HG03354 (cell line): Measurements from ENCODE around the gene LEMD1.

Source experiments
- ATAC-seq: cut with Tn5 transposase; IDR thresholded peaks from one replicate; pipeline ENCODE4 v1.9.1; 2021; ENCODE audit warnings: mild to moderate bottlenecking; ENCODE audit not compliant: unreplicated experiment, poor library complexity, severe bottlenecking

The LEMD1 gene, protein sequence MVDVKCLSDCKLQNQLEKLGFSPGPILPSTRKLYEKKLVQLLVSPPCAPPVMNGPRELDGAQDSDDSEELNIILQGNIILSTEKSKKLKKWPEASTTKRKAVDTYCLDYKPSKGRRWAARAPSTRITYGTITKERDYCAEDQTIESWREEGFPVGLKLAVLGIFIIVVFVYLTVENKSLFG

DNA sequence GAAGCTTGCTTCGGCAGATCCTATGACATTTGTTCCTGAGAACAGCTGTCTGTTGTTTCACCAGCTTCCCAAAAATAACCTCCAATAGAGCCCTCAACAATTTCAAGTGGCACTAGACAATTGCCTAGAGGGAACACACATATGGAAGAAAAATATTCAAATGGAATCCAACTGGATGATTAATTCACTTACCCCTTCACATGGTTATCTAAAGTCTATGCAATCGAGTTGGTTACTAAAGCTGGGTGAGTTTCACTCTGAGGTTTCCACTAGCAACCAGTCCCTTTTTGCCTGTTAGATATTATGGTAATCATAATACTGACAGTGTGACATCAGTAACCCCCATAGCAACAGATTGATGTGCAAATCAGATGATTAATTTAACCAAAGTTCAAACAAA, at the start of gene LEMD1:
Gene LEMD1, minus strand, starts transcription at position 259 of the 400 bp plus-strand sequence. CDS start 1,520 bp downstream, outside the sequence.
- ATAC-seq: no peak

DNA sequence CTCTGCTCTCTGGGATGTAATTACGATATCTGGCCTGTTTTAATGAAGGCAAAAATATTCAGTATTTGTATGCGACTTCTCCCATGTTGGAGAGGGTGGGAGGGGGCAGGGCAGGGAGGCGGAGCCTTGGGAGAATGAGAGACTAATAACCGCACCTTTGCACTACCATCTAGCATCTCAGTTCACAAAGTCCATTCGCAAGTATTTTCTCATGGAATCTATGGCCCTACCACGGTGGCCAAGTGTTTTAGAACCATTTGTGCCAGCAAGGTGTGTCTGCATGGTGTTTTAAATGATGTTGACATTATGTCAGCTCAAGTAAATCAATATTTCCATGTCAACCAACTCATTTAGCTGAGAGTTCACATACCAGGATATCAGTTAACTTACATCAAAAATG, 48.3 kb upstream of the LEMD1 start:
- ATAC-seq: no peak

DNA sequence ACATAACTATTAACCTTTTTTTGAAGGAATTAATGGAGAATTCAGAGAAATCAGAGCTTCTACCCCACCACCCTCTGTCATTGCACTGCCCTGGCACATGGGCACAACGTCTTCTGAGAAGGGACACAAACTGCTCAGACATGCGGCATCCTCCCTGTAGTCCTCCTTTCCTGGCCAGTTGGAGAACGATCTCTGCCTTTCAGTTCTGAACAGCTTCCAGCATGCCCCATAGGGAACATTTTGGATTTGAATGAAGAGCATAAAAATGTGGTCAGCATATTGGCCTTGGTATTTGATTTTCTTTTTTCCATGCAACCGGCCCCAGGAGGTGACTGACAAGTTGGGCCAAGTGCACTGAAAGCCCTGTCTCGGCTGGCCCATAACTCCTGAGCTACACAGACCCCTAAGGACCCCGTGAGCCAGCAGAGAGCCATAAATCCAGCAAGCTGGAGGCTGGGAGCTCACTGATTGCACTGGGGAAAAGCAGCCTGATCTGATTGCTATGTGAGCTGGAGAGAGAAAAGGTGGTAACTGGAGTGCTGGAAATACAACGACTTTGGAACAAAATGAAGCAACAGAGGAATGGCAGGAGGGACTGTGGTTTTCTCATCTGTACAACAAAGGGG, 44.9 kb upstream of the LEMD1 start:
- no peak for ATAC-seq

DNA sequence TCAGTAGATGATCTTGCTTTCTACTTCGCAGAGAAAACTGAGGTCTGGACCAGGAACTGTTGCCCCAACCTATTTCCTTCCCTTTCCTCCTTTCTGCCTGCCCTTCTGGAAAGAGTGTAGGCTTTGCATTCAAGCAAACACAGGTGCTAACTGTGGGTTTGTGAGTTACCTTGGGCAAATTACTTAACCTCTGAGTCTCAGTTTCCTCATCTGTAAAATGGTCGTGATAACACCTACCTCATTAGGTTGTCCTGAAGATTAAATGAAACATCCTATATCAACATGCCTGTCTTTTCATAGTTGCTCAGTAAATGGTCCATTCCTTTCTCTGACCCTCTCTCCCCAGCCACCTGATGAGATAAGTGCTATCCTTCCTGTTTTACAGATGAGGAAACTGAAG, 43.5 kb upstream of the LEMD1 start:
- ATAC-seq: no peak

DNA sequence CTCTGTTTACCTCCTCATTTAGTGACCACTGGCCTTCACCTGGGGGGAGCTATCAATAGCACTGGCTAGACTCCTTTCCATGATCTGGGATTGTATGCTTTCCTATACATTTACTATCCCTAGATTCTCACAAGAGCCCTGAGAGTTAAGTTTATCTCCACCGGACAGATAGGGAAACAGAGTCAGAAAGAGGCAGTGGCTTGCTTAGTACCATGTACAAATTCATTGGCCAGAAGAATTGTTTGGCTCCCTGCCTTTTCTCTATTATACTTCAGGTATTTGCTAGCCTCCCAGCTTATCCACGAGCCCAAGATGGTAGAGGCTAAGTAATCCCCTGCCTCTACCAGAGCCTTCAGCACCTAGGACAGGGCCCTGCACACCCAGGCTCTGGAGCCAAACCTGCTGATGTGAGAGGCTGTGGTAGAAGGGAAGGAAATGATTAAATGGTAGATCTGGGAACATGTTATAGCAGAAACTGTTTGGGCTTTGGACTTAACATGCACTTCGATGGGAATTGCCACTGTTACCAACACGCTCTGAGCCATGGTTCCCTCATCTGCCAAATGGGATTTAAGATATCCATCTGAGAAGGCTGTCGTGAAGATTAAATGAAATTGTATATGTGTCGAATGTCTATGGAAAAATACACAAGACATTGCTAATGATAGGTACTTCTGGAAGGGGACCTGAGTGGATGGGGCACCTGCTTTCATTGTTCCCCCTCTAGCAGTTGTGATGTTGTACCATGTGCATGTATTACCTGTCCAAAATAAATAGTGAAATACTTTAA, 37.1 kb upstream of the LEMD1 start:
- no peak for ATAC-seq

DNA sequence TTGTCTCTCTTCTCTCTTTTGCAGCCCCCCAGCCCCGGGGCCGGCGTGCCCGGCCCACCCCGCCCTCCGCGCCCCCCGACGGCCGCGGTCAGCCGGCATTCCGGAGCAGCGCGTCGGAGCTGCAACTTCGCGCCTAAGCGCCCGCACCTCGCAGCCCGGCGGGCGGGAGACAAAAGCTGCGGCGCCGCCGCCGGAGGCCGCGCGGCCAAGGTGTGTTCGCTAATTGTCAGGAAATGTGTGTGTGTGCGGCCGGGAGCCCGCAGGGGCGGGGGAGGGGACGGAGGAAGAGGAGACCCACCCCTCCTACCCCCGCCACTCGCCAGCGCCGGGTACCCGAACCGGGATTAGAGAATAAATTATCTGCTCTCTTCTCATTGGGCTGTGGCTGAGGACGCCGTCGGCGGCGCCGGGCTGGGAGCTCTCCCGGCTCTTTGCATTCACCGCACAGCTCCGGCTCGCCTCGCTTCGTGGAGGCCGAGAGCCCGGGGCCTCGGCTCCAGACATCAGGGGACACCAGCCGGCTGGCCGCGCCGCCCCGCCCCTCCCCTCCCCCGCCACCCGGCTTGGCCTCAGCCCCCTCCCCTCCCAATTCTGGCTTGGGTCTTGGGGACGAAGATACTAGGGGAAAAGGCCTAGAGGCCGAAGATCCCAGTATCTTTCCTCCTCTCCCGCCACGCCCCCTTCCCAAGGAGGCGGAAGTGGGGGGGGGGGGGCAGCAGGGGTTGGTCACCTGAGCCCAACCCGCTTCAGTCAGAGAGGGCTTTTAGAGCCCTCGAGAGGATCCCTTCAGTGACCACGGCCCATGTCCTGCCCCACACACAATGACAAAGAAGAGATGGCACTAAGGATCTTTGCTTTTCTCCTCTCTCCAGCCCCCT, 35.3 kb upstream of the LEMD1 start:
- no peak for ATAC-seq

DNA sequence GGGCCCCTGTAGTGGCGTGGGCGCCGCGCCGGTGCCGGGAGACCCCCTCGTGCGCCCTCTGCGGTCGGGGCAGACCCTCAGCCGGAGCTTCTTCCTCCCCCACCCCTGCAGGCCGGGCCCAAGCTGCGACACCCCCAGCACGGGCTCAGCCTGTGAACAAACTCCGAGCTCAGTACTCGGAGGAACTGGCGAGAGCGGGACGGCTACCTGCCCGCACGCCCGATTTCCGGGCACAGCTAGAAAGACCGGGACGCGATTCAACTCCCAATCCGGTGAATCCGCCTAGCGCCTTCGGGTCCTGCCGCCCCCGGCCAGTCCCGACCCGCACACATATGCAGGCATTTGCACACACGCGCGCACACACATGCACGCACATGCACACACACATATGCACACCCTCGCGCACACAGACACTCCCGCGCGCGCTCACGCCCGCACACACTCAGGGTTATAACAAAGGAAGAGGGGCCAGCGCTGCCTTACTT, 34.6 kb upstream of the LEMD1 start:
- no peak for ATAC-seq

DNA sequence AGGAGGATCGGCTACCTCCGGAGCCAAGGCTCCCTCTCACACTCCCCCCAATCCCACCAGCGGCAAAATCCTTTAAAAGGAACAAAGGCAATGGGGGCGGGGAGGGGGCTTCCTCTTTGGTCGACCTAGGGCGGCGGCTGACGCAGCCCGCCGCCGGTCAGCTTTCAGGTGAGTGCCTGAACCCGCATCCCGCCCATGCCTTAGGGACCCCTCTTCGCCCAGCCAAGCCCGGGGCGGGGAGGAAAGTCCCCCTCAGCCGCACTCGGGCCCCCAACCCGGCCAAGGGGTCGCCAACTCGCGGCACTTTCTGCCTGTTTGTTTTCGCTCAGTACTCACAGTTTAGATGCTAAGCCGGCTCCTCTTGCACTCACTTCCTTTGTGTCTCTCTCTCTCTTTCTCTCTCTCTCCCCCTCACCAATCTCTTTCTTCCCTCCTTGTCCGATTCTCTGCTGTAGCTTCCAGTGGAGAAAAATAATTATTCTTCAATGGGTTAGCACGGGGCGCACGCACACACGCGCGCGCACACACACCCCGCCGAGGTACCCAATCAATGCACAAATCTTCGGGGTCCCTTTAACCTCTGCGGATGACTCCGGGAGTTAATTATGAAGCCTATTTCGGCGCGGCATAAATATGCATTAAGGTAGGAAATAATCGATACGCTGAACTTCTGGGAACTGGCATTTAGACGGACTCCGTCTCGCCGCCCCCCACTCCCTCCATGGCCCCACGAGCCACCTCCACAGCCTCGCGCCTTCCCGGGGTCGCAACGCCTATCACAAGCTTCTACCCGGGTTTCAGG, 33.9 kb upstream of the LEMD1 start, which contains the start of gene BLACAT1:
Gene BLACAT1, minus strand, starts transcription at position 465 of the 802 bp plus-strand sequence.
- ATAC-seq: no peak

DNA sequence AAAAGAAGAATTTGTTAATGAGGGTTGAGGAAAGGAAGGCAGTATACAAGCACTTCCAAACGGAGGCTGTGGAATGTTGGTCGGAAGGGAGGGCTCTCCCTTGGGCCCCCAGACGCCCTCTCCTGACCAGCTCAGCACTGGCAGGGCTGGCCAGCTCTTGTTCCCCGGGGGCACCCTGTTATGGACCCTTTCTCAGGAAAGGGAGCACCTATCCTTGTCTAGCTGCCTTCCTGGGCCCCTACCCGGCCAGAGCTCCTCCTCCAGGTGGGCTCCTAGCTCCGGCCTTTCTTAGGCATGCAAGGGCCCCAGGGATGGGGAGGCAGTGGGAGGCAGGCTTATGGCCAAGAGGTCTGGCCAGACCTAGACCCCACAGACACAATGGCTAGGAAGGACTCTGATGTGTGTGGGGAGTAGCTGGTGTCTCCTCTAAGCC, 33.1 kb upstream of the LEMD1 start:
- no peak for ATAC-seq

DNA sequence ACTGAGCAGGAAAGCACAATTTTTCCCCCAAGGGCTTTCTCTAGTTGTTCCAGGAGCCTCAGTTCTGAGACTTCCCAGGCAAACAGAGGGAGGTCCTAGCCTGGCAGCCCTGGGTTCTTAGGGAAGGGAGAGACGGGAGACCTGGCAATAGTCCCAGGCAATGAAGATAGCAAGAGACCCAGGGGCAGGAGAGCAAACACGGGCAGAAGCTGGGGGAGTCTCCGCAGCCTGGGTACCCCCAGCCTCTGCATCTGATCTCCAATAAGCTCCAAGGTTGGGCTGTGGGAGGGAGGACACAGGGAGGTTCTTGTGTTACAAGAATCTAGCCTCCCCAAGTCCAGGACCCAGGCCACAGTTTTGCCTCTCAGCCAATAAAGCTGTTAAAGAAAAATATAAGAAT, 31.6 kb upstream of the LEMD1 start:
- ATAC-seq: no peak

DNA sequence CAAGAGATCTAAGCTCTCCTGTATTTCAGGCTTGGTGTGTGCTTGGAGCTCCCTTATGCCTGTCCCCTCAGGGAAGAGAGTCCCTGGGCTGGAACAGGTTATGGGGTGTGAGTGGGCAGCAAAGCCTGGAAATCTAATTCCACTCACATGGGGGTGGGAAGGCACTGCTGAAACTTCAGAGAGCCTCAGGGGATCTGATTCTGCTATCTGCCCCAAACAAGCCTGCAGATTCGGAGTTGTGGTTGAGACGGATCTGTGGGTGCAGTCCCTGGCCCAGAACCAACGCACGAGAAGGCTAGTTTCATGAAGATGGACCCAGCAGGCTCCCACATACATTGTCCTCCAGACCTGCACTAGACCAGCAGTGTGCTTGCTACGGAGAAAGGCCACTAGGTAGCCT, 31.1 kb upstream of the LEMD1 start:
- no peak for ATAC-seq

DNA sequence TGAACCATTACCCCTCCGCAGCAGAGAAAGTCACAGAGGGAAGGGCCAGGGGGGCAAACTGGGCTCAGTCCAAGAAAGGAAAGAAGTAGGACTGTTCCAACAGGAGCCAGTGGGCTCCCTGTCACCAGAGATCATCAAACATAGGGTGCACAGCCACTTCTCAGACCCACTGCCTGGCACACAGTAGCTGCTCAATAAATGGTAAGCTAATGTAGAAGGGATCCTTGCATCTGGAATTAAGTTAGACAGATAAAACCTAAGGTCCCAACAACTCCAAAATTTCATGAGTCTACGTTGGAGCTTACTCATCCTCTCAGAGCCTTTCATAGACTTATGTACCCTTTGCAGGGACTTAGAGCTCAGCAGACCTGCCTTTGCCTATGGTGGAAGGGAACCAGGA, 30.5 kb upstream of the LEMD1 start:
- ATAC-seq: no peak

DNA sequence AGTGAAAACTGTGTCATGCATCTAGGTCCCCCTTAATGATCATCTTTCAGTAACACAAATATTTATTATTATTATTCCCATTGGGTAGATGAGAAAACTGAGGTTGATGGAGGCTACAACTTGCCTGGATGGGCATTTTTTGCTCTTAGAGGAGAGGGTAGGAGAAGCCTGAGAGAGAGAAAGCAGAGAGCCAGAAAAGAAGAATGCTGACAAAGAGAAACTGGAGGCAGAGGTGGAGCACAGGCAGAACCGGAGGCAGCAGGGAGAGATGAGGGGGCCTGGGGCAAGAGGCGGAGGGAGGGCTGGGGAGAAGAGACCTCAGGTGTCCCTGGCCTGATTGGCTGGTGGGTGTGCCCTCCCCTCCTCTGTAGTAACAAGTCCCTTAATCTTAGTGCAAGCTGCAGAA, 29.9 kb upstream of the LEMD1 start:
- no peak for ATAC-seq

DNA sequence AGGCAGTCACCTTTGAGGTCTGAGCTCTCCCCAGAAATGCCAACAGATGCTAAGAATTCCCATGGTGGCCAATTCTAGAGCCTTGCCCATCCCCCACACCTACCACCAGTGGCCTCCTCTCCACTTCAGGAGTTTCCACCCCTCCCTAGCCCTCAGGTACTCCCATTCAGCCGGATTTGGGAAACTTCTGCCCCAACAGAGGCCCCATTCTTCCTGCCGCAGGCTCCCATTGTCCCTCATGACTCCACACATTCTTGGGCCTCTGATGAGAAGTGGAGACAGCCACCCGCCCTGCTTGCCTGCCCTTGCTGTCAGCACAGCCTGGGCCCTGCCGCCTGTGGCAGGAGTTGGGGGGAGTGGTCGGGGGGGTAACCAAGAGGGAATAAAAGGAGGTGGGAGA, 29.3 kb upstream of the LEMD1 start:
- ATAC-seq: no peak

DNA sequence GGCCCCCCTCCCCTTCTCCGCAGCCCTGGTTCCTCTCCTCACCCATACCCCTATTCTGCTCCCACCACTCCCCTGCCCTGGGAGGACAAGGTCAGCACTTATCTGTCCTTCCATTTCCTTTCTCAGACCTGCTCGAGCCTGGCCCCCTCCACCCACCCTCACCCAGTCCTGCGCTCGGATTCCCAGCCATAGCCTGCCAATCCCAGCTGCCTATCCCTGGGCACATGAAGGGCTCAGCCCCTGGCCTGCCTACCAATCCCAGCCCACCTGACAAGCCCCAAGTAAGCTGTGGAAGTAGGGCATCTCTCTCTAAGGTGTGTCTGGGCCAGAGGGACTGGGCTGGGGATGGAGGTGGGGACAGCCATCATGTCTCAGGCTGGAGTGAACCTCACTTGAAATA, 28.6 kb upstream of the LEMD1 start:
- no peak for ATAC-seq

DNA sequence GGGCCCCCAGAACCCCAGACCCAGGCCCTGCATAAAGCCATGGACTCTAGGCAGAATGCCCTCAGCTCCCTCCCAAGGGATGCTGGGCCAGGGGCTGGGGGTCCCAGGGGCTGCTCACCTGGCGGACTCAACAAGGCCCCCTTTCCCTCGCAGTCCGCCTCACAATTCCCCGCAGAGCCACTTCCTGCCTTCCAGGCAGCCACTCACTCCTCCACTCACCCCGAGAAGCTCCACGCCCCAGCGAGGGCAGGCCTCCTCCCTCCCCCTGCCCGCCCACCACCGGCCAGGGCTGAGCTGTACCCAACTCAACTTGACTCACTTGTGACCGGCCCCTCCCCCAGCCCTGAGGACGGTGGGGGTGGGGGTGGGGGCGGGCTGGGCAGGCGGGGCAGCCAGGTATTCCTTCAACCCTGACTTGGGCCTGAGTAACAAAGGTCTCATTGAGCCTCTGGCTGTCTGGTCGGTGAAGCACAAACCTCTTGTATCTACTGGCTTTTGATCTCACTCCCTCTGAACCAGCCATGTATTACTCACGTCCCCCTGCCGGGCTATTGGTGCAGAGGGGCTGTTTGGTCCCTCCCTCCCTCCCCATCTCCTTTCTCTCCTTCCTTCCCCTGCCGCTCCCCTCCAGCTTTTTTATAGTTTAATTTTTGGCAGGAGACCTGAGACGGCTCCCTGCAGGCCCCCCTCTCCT, 28.0 kb upstream of the LEMD1 start:
- no peak for ATAC-seq

DNA sequence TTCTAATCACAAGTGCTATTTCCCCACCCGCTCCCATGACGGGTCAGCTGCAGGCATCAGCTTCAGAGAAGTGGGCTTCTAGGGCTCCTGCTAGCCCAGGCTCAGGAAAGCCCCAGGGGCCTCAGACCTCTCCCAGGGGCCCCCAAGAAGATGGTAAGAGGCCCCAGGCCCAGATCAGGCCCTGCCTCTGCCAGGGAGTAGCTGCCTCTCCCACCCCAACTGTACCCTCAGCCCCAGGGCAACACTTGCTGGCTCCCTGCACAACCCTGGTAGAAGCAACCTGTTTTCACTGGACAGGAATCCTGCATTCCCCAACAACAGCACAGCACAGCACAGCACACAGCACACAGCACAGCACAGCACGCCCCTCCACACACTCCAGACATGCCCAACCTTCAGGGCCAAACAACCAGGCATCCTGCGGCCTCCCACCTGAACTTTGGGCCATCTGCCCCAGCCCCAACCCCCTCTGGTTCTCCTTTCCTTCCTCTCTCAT, 27.4 kb upstream of the LEMD1 start:
- no peak for ATAC-seq

DNA sequence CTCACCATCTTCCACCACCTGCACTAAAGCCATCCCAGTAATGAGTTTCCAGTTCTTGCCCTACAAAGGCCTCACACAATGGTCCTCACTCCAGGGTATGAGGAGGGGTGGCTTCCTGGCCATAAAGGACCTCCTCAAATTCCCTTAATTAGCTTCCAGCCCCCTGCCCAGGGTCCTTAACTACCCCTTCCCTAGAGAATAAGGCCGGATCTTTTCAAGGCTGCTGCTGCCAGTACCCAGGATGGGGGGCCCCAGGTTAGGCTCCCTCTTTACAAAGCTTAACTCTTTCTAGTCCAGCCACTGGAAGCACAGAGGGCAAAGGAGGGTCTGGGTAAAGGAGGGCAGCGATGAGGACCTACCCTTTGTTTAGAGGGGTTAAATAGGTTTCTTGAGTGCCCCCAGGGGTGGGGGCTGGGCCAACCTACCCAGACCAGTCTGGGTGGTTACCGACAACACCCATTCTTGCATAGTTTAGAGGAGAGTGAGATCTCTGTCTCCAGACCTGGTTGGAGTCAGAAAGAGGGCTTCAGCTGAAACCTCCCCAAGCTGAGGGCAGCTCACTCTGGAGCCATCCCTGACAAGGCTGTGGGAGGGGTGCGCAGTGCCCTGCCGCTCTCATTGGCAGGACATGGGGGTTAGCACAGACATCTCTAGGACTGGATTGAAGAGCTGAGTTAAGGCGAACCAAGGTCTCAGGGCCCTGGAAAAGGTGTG, 26.8 kb upstream of the LEMD1 start:
- no peak for ATAC-seq
